VCaP (cell line): ENCODE results near the gene ZNF480.
"Not testable (repeated sequence)": the region's sequence is repeated elsewhere in the genome, so short reads cannot be mapped to it uniquely, and the experiment has no call there.

Source experiments
- H3K27ac ChIP-seq: fragments of 450-650 bp; 2 replicates; pipeline ENCODE4 v1.5.1; 2017
- TF ChIP-seq, protein P1 (sequence below): fragments of 450-650 bp; conservative IDR thresholded peaks from 2 replicates; pipeline ENCODE4 v1.5.1; 2017; ENCODE audit warnings: mild to moderate bottlenecking, moderate library complexity

The ZNF480 gene

GRCh38 chr19:52274191-52274590, 22.8 kb upstream of the ZNF480 start:
- TF ChIP-seq, protein P1, sequence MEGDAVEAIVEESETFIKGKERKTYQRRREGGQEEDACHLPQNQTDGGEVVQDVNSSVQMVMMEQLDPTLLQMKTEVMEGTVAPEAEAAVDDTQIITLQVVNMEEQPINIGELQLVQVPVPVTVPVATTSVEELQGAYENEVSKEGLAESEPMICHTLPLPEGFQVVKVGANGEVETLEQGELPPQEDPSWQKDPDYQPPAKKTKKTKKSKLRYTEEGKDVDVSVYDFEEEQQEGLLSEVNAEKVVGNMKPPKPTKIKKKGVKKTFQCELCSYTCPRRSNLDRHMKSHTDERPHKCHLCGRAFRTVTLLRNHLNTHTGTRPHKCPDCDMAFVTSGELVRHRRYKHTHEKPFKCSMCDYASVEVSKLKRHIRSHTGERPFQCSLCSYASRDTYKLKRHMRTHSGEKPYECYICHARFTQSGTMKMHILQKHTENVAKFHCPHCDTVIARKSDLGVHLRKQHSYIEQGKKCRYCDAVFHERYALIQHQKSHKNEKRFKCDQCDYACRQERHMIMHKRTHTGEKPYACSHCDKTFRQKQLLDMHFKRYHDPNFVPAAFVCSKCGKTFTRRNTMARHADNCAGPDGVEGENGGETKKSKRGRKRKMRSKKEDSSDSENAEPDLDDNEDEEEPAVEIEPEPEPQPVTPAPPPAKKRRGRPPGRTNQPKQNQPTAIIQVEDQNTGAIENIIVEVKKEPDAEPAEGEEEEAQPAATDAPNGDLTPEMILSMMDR = no peak
- no peak overlapping the region for H3K27ac ChIP-seq

- TF ChIP-seq, protein P1 = no peak
Observed at GRCh38 chr19:52275988-52276387, 21.0 kb upstream of the ZNF480 start.

GRCh38 chr19:52277471-52277870, 19.5 kb upstream of the ZNF480 start:
- H3K27ac ChIP-seq = peak overlapping the region; percentile 32
- TF ChIP-seq, protein P1 = no peak

More at GRCh38 chr19:52275988-52276387, 21.0 kb upstream of the ZNF480 start:
- H3K27ac ChIP-seq = no peak overlapping the region

GRCh38 chr19:52286256-52286655, 10.7 kb upstream of the ZNF480 start:
- H3K27ac ChIP-seq = no peak overlapping the region
- TF ChIP-seq, protein P1 = no peak

DNA sequence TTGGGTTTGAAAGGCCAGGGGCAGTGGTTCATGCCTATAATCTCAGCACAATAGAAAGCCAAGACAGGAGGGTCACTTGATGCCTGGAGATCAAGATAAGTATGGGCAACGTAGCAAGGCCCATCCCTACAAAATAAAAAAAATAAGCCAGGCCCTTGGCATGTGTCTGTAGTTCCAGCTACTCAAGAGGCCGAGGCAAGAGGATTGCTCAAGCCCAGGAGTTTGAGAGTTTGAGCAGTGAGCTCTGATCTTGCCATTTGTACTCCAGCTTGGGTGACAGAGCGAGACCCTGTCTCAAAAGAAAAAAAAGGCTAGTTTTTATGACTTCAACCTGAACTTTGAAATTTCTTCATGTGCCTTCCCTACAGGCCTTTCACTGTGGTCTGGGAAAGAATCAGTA, 5.2 kb upstream of the ZNF480 start:
- TF ChIP-seq, protein P1 = no peak
- H3K27ac ChIP-seq = no peak overlapping the region

DNA sequence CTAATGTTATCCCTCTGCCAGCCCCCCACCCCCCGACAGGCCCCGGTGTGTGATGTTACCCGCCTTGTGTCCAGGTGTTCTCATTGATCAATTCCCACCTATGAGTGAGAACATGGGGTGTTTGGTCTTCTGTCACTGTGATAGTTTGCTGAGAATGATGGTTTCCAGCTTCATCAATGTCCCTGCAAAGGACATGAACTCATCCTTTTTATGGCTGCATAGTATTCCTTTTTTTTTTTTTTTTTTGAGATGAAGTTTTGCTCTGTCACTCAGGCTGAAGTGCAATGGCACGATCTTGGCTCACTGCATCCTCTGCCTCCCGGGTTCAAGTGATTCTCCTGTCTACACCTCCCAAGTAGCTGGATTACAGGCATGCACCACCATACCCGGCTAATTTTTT, 4.0 kb upstream of the ZNF480 start:
- H3K27ac ChIP-seq = not testable (repeated sequence)

GRCh38 chr19:52296400-52296772, 583 bp upstream of the ZNF480 start:
- H3K27ac ChIP-seq = peak overlapping the region; percentile 90
- TF ChIP-seq, protein P1 = no peak

DNA sequence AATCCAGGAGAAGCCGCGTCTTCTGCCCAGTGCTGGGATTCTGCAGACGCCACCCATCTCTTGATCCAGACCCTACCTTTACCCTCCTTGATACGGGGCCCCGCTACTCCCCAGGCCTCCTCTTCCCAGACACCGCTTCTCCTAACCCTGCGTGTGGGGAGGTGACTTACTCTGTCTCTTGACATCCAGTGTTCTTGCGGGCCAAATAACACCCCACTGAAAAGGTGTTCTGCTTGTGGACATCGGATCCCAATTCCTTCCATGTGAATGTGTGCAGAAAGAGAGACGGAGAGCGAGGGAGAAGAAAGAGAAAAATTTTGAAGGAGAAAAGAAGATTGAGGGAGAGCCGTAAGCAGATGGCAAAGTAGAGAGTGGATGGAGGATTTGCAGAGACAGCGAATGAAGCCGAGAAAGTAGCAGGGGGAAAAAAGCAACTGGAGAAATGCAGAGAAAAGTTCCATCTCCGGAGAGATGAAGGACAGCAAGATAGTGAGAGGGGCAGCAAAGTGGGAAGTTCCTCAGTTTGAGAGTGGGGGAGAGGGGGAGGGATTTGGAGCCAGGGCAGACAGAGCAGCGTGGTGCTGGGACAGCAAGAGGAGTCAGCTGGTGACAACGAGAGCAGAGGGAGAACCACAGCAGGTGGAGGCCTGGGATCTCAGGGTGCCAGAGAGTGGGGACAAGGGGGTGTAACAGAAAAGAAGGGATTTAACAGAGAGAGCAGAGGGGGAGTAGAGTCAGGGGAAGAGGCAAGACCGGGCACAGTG, 814 bp downstream of the ZNF480 start:
- TF ChIP-seq, protein P1 = no peak
- peak overlapping the region; percentile 90 for H3K27ac ChIP-seq
